Ammon's horn (tissue), 1 donor: ENCODE data around the gene NUP54.

Source experiments
- DNase-seq: peaks from one replicate; pipeline ENCODE4 v3.0.0-alpha.2; 2016; ENCODE audit warnings: low spot score

Gene NUP54

DNA sequence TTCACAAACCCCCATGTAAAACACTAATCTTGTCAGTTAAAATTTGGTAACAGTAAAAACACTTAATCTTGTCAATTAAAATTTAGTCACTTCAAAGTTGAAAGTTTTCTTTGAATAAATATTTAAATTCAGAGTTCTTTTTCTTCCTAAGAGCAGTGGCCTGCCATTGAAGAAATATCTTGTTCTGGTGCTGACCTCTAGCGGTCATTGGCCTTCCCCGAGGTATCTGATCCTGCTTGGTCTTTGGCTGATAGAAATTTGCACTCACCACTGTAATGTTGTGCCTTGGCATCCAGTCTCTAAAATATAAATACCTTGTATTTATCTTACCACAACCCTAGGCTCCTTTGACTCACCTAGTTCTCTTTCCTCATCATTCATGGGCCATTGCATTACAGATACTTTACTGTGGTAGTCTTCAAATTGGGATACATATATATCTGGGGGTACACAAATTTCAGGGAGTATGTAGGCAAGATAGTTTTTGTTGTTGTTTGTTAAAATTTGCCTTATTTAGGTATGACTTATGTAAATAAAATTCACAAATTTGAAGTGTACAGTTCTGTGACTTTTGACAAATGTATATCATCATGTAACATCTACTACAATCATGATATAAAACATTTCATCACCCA is 80.4 kb downstream of the NUP54 start:
- DNase-seq = peak; percentile 90

DNA sequence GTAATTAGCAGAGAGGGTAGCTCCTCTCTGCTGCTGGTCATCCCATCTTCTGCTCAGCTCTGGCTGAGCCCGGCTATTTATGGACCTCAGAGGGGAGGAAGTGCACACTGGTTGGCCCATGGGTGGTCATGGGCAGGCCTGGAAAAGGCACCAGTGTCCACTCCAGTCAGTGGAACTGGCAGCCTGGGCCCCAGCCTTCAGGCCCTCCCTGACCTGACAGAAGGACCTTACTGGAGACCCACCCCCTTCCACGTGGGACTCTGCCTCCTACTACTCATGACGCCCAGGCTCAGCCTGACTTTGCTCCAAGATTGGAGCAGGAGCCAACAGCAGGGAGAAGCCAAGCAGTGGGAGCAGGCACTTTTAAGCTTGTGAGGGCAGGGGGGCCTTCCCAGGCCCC is 81.7 kb downstream of the NUP54 start:
- no peak for DNase-seq
